H1 (cell line): ENCODE results near the gene SH3BP2. TPM values are rescaled to one million over a fixed set of nuclear protein-coding genes. Genes with fewer than 3 reads are reported as not detected.

Source experiments
- CTCF ChIA-PET: fragments of 300-600 bp; sonication (Branson Sonifier 250); formaldehyde crosslinking; loops from one replicate; lab custom pipeline; 2021; ENCODE audit not compliant: partially characterized antibody; lab: Charles Lee
- POLR2A ChIA-PET: fragments of 300-600 bp; sonication (Branson Sonifier 250); formaldehyde crosslinking; loops from one replicate; lab custom pipeline; 2021; ENCODE audit warnings: inconsistent platforms; ENCODE audit not compliant: partially characterized antibody; lab: Charles Lee
- DNase-seq, 2 experiments: peaks; one replicate each; pipeline versions ENCODE4 v3.0.0 to v3.0.0-alpha.2; 2010 to 2022; ENCODE audit warnings: low spot score in 2 of 2, low read depth in 1 of 2, mixed read lengths in 1 of 2
- FAIRE-seq: peaks from 2 replicates; lab custom pipeline; 2011; peaks lifted over from hg19 to GRCh38; lab: Jason Lieb, UNC
- H2AFZ ChIP-seq: 2 replicates; pipeline ENCODE4 v1.8.1; 2012; ENCODE audit warnings: low read length, inconsistent platforms
- H2AK5ac ChIP-seq: 2 replicates; pipeline ENCODE4 v1.6.1; 2013; ENCODE audit warnings: low read depth, low read length
- H2BK120ac ChIP-seq: replicated peaks from 2 replicates; pipeline ENCODE3; 2013; ENCODE audit warnings: low read depth, low read length, inconsistent platforms
- H2BK12ac ChIP-seq: 2 replicates; pipeline ENCODE4 v1.6.1; 2013; ENCODE audit warnings: low read depth, low read length
- H2BK15ac ChIP-seq: 2 replicates; pipeline ENCODE4 v1.6.1; 2013; ENCODE audit warnings: low read length
- H2BK20ac ChIP-seq: 2 replicates; pipeline ENCODE4 v1.6.1; 2013; ENCODE audit warnings: low read length
- H2BK5ac ChIP-seq: 2 replicates; pipeline ENCODE4 v1.6.1; 2013; ENCODE audit warnings: low read depth, low read length
- H3K14ac ChIP-seq: 2 replicates; pipeline ENCODE4 v1.6.1; 2013; ENCODE audit warnings: inconsistent platforms; ENCODE audit not compliant: insufficient read length
- H3K18ac ChIP-seq: 2 replicates; pipeline ENCODE4 v1.6.1; 2013; ENCODE audit warnings: low read length; ENCODE audit errors: extremely low read depth
- H3K23ac ChIP-seq: 2 replicates; pipeline ENCODE4 v1.6.1; 2013; ENCODE audit warnings: inconsistent platforms; ENCODE audit not compliant: insufficient read length
- H3K23me2 ChIP-seq: 2 replicates; pipeline ENCODE4 v1.6.1; 2013; ENCODE audit warnings: low read depth, low read length
- H3K27ac ChIP-seq: 2 replicates; pipeline ENCODE4 v1.6.1; 2011; ENCODE audit warnings: low read depth, low read length, inconsistent platforms
- H3K27me3 ChIP-seq, 4 experiments: replicated peaks in 1 of 4; 1 replicate in 1 of 4; 2 replicates in 3 of 4; pipeline versions ENCODE4 v1.6.1 to v1.8.1; 2011 to 2013; ENCODE audit warnings: low read length in 3 of 4, mild to moderate bottlenecking in 3 of 4, inconsistent platforms in 2 of 4, mixed read lengths in 2 of 4, moderate library complexity in 1 of 4; ENCODE audit not compliant: control insufficient read depth in 3 of 4, insufficient read depth in 3 of 4; ENCODE audit errors: extremely low read depth in 1 of 4
- H3K36me3 ChIP-seq, 4 experiments: 2 replicates each; pipeline versions ENCODE4 v1.6.1 to v1.8.1; 2011 to 2013; ENCODE audit warnings: mild to moderate bottlenecking in 4 of 4, low read length in 3 of 4, moderate library complexity in 2 of 4, control low read depth in 1 of 4, inconsistent platforms in 1 of 4; ENCODE audit not compliant: insufficient read depth in 4 of 4, control insufficient read depth in 2 of 4
- H3K4ac ChIP-seq: replicated peaks from 2 replicates; pipeline ENCODE3; 2013; ENCODE audit warnings: low read length, low read depth, mixed read lengths, inconsistent platforms; ENCODE audit not compliant: insufficient read length
- H3K4me1 ChIP-seq, 4 experiments: replicated peaks in 1 of 4; 1 replicate in 1 of 4; 2 replicates in 3 of 4; pipeline versions ENCODE4 v1.6.1 to v1.8.1; 2011 to 2013; ENCODE audit warnings: low read length in 3 of 4, inconsistent platforms in 2 of 4, mixed read lengths in 1 of 4; ENCODE audit not compliant: insufficient read depth in 4 of 4, control insufficient read depth in 3 of 4
- H3K4me2 ChIP-seq, 2 experiments: 2 replicates each; pipeline versions ENCODE4 v1.6.1 to v1.8.1; 2011 to 2013; ENCODE audit warnings: low read depth in 2 of 2, low read length in 2 of 2, control low read depth in 1 of 2, inconsistent platforms in 1 of 2, mild to moderate bottlenecking in 1 of 2; ENCODE audit not compliant: insufficient read depth in 1 of 2
- H3K4me3 ChIP-seq, 4 experiments: fragments of 200-600, 300-600 bp in 1 of 4; sonication (generic), shearing (Covaris generic), sonication (Bioruptor Twin) in 1 of 4; 2 replicates each; pipeline versions ENCODE4 v1.5.1 to v1.8.1; 2011 to 2016; ENCODE audit warnings: low read length in 4 of 4, low read depth in 3 of 4, control low read depth in 2 of 4, inconsistent platforms in 2 of 4, mild to moderate bottlenecking in 2 of 4, mixed read lengths in 1 of 4, moderate library complexity in 1 of 4; ENCODE audit not compliant: insufficient read depth in 2 of 4; ENCODE audit errors: extremely low read depth in 1 of 4
- H3K56ac ChIP-seq: replicated peaks from 2 replicates; pipeline ENCODE3; 2013; ENCODE audit warnings: low read depth, mild to moderate bottlenecking, mixed read lengths, low read length, inconsistent platforms; ENCODE audit not compliant: insufficient read length
- H3K79me1 ChIP-seq: 2 replicates; pipeline ENCODE4 v1.6.1; 2013; ENCODE audit warnings: low read depth, low read length, control low read depth
- H3K79me2 ChIP-seq, 2 experiments: 2 replicates each; pipeline versions ENCODE4 v1.6.1 to v1.8.1; 2012 to 2013; ENCODE audit warnings: low read length in 2 of 2, mild to moderate bottlenecking in 2 of 2, inconsistent platforms in 1 of 2; ENCODE audit not compliant: insufficient read depth in 2 of 2, control insufficient read depth in 1 of 2
- H3K9ac ChIP-seq, 4 experiments: replicated peaks in 1 of 4; 1 replicate in 1 of 4; 2 replicates in 3 of 4; pipeline versions ENCODE4 v1.6.1 to v1.8.1; 2011 to 2013; ENCODE audit warnings: low read depth in 3 of 4, low read length in 3 of 4, control low read depth in 2 of 4, mild to moderate bottlenecking in 2 of 4, moderate library complexity in 2 of 4, inconsistent platforms in 1 of 4; ENCODE audit errors: extremely low read depth in 1 of 4
- H3K9me3 ChIP-seq, 2 experiments: 2 replicates each; pipeline versions ENCODE4 v1.6.1 to v1.8.1; 2012 to 2013; ENCODE audit warnings: mild to moderate bottlenecking in 2 of 2, moderate library complexity in 2 of 2, control low read depth in 1 of 2, inconsistent platforms in 1 of 2, low read depth in 1 of 2, low read length in 1 of 2, mixed read lengths in 1 of 2; ENCODE audit not compliant: insufficient read depth in 2 of 2
- H4K20me1 ChIP-seq, 2 experiments: replicated peaks in 1 of 2; 2 replicates each; pipeline versions ENCODE3 to v1.8.1; 2011 to 2013; ENCODE audit warnings: inconsistent platforms in 2 of 2, low read length in 2 of 2, mild to moderate bottlenecking in 1 of 2; ENCODE audit not compliant: insufficient read depth in 2 of 2, control insufficient read depth in 1 of 2
- H4K5ac ChIP-seq: 2 replicates; pipeline ENCODE4 v1.6.1; 2013; ENCODE audit warnings: low read length, low read depth, mixed read lengths, inconsistent platforms; ENCODE audit not compliant: insufficient read length
- H4K8ac ChIP-seq: 2 replicates; pipeline ENCODE4 v1.8.0; 2013; ENCODE audit warnings: mild to moderate bottlenecking, moderate library complexity, low read length, inconsistent platforms; ENCODE audit not compliant: insufficient read depth; ENCODE audit errors: extremely low read depth
- H4K91ac ChIP-seq: replicated peaks from 2 replicates; pipeline ENCODE3; 2013; ENCODE audit warnings: low read length, mixed read lengths, inconsistent platforms; ENCODE audit not compliant: insufficient read length
- CBX8 ChIP-seq: fragments of 300-800, 300-1000 bp; sonication (generic); IDR thresholded peaks from 2 replicates; pipeline ENCODE4 v1.7.1; 2016; ENCODE audit warnings: low read depth, low read length, borderline replicate concordance
- CEBPB ChIP-seq: IDR thresholded peaks from 2 replicates; pipeline ENCODE4 v1.6.1; 2012; ENCODE audit warnings: low read depth, low read length
- JUN ChIP-seq: IDR thresholded peaks from 2 replicates; pipeline ENCODE4 v1.6.1; 2011; ENCODE audit warnings: low read depth, mild to moderate bottlenecking, improper control_type of control experiment, low read length
- KDM4A ChIP-seq: IDR thresholded peaks from one replicate; pipeline ENCODE4 v1.7.1; 2012; ENCODE audit warnings: low read depth, mild to moderate bottlenecking, moderate library complexity, low read length, inconsistent platforms; ENCODE audit not compliant: severe bottlenecking
- NANOG ChIP-seq: IDR thresholded peaks from 2 replicates; pipeline ENCODE4 v1.6.1; 2011; ENCODE audit warnings: low read length, low read depth, mild to moderate bottlenecking, inconsistent platforms; ENCODE audit not compliant: insufficient read depth, poor library complexity, severe bottlenecking
- RNF2 ChIP-seq: fragments of 200-900, 300-1000 bp; sonication (generic); IDR thresholded peaks from 2 replicates; pipeline ENCODE4 v1.7.1; 2016; ENCODE audit warnings: borderline replicate concordance, low read depth, mild to moderate bottlenecking, antibody characterized with exemption, low read length; ENCODE audit not compliant: poor library complexity, severe bottlenecking; ENCODE audit errors: missing control alignments
- SIX5 ChIP-seq: IDR thresholded peaks from 2 replicates; pipeline ENCODE4 v1.6.1; 2011; ENCODE audit warnings: mild to moderate bottlenecking, low read depth, low read length
- TEAD4 ChIP-seq: IDR thresholded peaks from 2 replicates; pipeline ENCODE4 v1.6.1; 2012; ENCODE audit warnings: low read depth, low read length, inconsistent platforms, mixed read lengths
- USF2 ChIP-seq: IDR thresholded peaks from 2 replicates; pipeline ENCODE4 v1.6.1; 2011; ENCODE audit warnings: low read length, improper control_type of control experiment
- YY1 ChIP-seq: IDR thresholded peaks from 2 replicates; pipeline ENCODE4 v1.6.1; 2011; ENCODE audit warnings: low read depth, mild to moderate bottlenecking, low read length
- WGBS, 2 experiments: shearing (Covaris generic) in 1 of 2; methylation state at CpG; one replicate each; pipeline versions ENCODE4 v1.1.6 to v1.1.7; 2013 to 2015; ENCODE audit warnings: low lambda C conversion rate in 2 of 2, mixed read lengths in 2 of 2, inconsistent platforms in 1 of 2, low coverage in 1 of 2, missing lambda C conversion rate in 1 of 2; ENCODE audit not compliant: insufficient replicate concordance in 2 of 2, insufficient coverage in 1 of 2, insufficient read length in 1 of 2; ENCODE audit errors: extremely low coverage in 1 of 2, missing lambda C conversion rate in 1 of 2; 5-methylcytosine and 5-hydroxymethylcytosine counted together
- polyA plus RNA-seq, 7 experiments: library from polyadenylated mRNA; depleted of rRNA in 3 of 7; stranded (reverse) in 5 of 7; unstranded in 2 of 7; fragments of >200 nt in 5 of 7; fragments of 200-250 nt in 2 of 7; gene quantifications; 1 replicate in 5 of 7; 2 replicates in 1 of 7; 4 replicates in 1 of 7; pipeline versions ENCODE4 v1.2.1 to v1.2.3, GENCODE V29; 2011 to 2013; ENCODE audit warnings: missing spikeins in 2 of 7, mixed read lengths in 2 of 7
- total RNA-seq: library from RNA; stranded (reverse); fragmentation: NEBNext Ultra II Directional; extraction: Animal tissue kit (Norgen Biotek cat#: 25700); gene quantifications from 2 replicates; pipeline ENCODE4 v1.2.1, GENCODE V29; 2021

The SH3BP2 gene
- total and polyA plus RNA-seq, 2 of the 8 experiments (the other 6 are each of a cell fraction or from before 2014, with no cell fraction given), result 27.4 to 31.4 TPM

DNA sequence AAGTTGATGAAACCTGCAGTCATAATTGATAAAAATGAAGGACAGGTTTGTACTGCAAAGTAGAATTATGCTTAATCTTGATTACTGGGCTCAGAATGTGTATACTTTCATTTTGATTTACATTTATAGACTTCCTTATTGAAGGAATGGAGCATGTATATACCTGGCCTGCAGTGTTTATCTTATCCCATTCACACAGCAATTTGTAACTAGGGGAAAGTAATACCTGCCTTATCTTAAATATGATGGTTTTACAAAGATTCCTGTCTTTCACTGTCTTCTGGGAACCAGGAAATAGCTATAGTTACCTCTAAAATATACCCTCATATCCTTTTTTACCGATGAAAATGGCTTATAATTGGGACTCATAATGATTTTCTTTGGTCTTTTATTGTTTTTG is 80.4 kb downstream of the SH3BP2 start:
- Histone ChIP-seq H3K79me1 (peaks cover 7% of the 10 kb centered on the region), H3K14ac (no peak overlapping the region), H4K20me1 (peaks cover 0 to 1% of the 10 kb centered on the region in 2 experiments), H2BK12ac (no peak overlapping the region), H3K27ac (no peak overlapping the region), H3K9me3 (no peaks in the 10 kb centered on the region), H2BK20ac (no peak overlapping the region), H3K36me3 (peaks cover 0 to 5% (median 0%) of the 10 kb centered on the region in 4 experiments; a peak in 1 of 8 replicates), H4K5ac (no peak overlapping the region), H2AK5ac (no peak overlapping the region), H3K23me2 (no peaks in the 10 kb centered on the region), H3K27me3 (no peaks in the 10 kb centered on the region), H4K91ac (no peak overlapping the region), H3K4ac (no peak overlapping the region), H2BK5ac (no peak overlapping the region), H3K4me2 (no peak overlapping the region), H2BK120ac (no peak overlapping the region), H3K4me3 (no peak overlapping the region), H3K23ac (no peak overlapping the region), H3K18ac (no peak overlapping the region), H3K56ac (no peak overlapping the region), H3K4me1 (peaks cover 3 to 7% (median 5%) of the 10 kb centered on the region in 4 experiments; a peak in 5 of 7 replicates), H3K79me2 (peaks cover 9 to 63% of the 10 kb centered on the region in 2 experiments), H2AFZ (no peak overlapping the region), H2BK15ac (no peak overlapping the region), H3K9ac (no peak overlapping the region), H4K8ac (no peak overlapping the region)
- CTCF ChIA-PET, result interaction anchor here (0.7 to 5.5 kb wide), 4 partner anchors 12 to 109 kb away, joined by 3 to 19 read pairs (median 4); no protein-coding TSS in a partner anchor
- no peak for FAIRE-seq
- POLR2A ChIA-PET, result interaction anchor here (1.2 kb wide), 1 partner anchor 11 kb away, joined by 4 read pairs; no protein-coding TSS in a partner anchor
- no peak for DNase-seq
- WGBS, 2 experiments, result 96% methylated on average over 1 of the region's 1 CpG; no CpG with 5 or more reads in 1 of the 2 experiments
- TF ChIP-seq YY1 (no peak), TEAD4 (no peak), SIX5 (no peak), USF2 (no peak), KDM4A (no peak), CEBPB (no peak), NANOG (no peak), RNF2 (no peak), CBX8 (no peak), JUN (no peak)
